Naive thymus-derived CD4-positive, alpha-beta T cell (primary cell): ENCODE measurements around the gene PTPRO. TPM values are rescaled to one million over a fixed set of nuclear protein-coding genes. Genes with fewer than 3 reads are reported as not detected.

Experiments used
- ATAC-seq: fragments of 150-1000 bp; cut with Tn5 transposase; 2 replicates; pipeline ENCODE4 v1.10.0; 2021; ENCODE audit warnings: mild to moderate bottlenecking, moderate library complexity
- CTCF ChIA-PET: fragments of 350-600 bp; sonication (Branson Sonifier 250); formaldehyde crosslinking; loops from one replicate; lab custom pipeline; 2021; ENCODE audit warnings: antibody characterized with exemption; lab: Charles Lee
- POLR2A ChIA-PET: fragments of 350-600 bp; sonication (Branson Sonifier 250); formaldehyde crosslinking; loops from one replicate; lab custom pipeline; 2021; ENCODE audit warnings: antibody characterized with exemption, inconsistent platforms; lab: Charles Lee
- DNase-seq, 9 donors: peaks; one replicate each; pipeline versions ENCODE4 v3.0.0 to v3.0.0-alpha.2; 2020 to 2022; ENCODE audit warnings: mixed read lengths in 1 of 9
- H3K27ac ChIP-seq: one replicate; pipeline ENCODE4 v1.7.0; 2013; ENCODE audit warnings: mild to moderate bottlenecking, low read depth, low read length, moderate library complexity
- H3K27me3 ChIP-seq, 2 donors: one replicate each; pipeline ENCODE4 v1.7.0; 2013; ENCODE audit warnings: low read length in 2 of 2, mild to moderate bottlenecking in 2 of 2, moderate library complexity in 2 of 2; ENCODE audit not compliant: control insufficient read depth in 2 of 2, insufficient read depth in 2 of 2
- H3K36me3 ChIP-seq, 3 experiments: 1 replicate in 2 of 3; 2 replicates in 1 of 3; pipeline ENCODE4 v1.7.0; 2013; ENCODE audit warnings: low read length in 3 of 3, mild to moderate bottlenecking in 3 of 3, moderate library complexity in 1 of 3; ENCODE audit not compliant: insufficient read depth in 3 of 3, control insufficient read depth in 2 of 3
- H3K4me1 ChIP-seq, 2 donors: one replicate each; pipeline ENCODE4 v1.7.0; 2013; ENCODE audit warnings: low read length in 2 of 2, mild to moderate bottlenecking in 2 of 2, moderate library complexity in 1 of 2; ENCODE audit not compliant: control insufficient read depth in 2 of 2, insufficient read depth in 2 of 2
- H3K4me3 ChIP-seq: 2 replicates; pipeline ENCODE4 v1.7.0; 2013; ENCODE audit warnings: mild to moderate bottlenecking, low read length
- H3K9me3 ChIP-seq, 3 experiments: 1 replicate in 2 of 3; 2 replicates in 1 of 3; pipeline ENCODE4 v1.7.0; 2013; ENCODE audit warnings: low read length in 3 of 3; ENCODE audit not compliant: control insufficient read depth in 2 of 3
- H3K27ac Mint-ChIP-seq, 9 donors: one replicate each; pipeline ENCODE4 v1.8.0; 2020 to 2022; ENCODE audit warnings: mixed read lengths in 9 of 9, mild to moderate bottlenecking in 8 of 9, moderate library complexity in 5 of 9, inconsistent platforms in 2 of 9
- H3K27me3 Mint-ChIP-seq, 5 donors: one replicate each; pipeline ENCODE4 v1.8.0; 2021 to 2022; ENCODE audit warnings: mixed read lengths in 5 of 5, mild to moderate bottlenecking in 1 of 5
- H3K36me3 Mint-ChIP-seq, 5 donors: one replicate each; pipeline ENCODE4 v1.8.0; 2020 to 2022; ENCODE audit warnings: mixed read lengths in 5 of 5, mild to moderate bottlenecking in 3 of 5, inconsistent platforms in 1 of 5
- H3K4me1 Mint-ChIP-seq, 7 donors: one replicate each; pipeline ENCODE4 v1.8.0; 2020 to 2022; ENCODE audit warnings: mixed read lengths in 7 of 7, mild to moderate bottlenecking in 3 of 7, inconsistent platforms in 1 of 7
- H3K4me3 Mint-ChIP-seq, 10 donors: one replicate each; pipeline ENCODE4 v1.8.0; 2020 to 2022; ENCODE audit warnings: mild to moderate bottlenecking in 10 of 10, mixed read lengths in 10 of 10, moderate library complexity in 6 of 10, inconsistent platforms in 2 of 10
- H3K9me3 Mint-ChIP-seq, 11 donors: one replicate each; pipeline ENCODE4 v1.8.0; 2020 to 2022; ENCODE audit warnings: mixed read lengths in 11 of 11, mild to moderate bottlenecking in 4 of 11, inconsistent platforms in 1 of 11, moderate library complexity in 1 of 11
- intact Hi-C, 2 donors: fragments of 100-400 bp; cut with micrococcal nuclease; formaldehyde crosslinking; loops; one replicate each; pipeline ENCODE4 v1.15.1; 2023
- polyA plus RNA-seq, 2 donors: library from polyadenylated mRNA; unstranded; fragments of 300-500 nt; fragmentation: Illumina TruSeq; gene quantifications; one replicate each; pipeline ENCODE4 v1.2.3, GENCODE V29; 2021
- total RNA-seq, 6 experiments: library from RNA in 5 of 6; stranded (reverse) in 5 of 6; gene quantifications; 1 replicate in 5 of 6; 2 replicates in 1 of 6; pipeline ENCODE4 v1.2.3 and lab custom pipeline; 2021 to 2026

The PTPRO gene
- total and polyA plus RNA-seq, 7 experiments from 2014 or later, result 1.8 to 14.2 (median 6.7) TPM

- Mint-ChIP-seq H3K27me3 (peaks cover 0 to 4% (median 0%) of the 10 kb centered on the region in 5 donors), H3K4me3 (no peak overlapping the region), H3K9me3 (no peaks in the 10 kb centered on the region), H3K36me3 (peaks cover 0 to 22% (median 13%) of the 10 kb centered on the region in 5 donors), H3K4me1 (peaks cover 0 to 12% (median 8%) of the 10 kb centered on the region in 7 donors), H3K27ac (no peak overlapping the region)
- ChIA-PET POLR2A (no interaction called here), CTCF (interaction anchor here (0.6 to 3.4 kb wide), 7 partner anchors 126 to 923 kb away, joined by 3 to 31 read pairs (median 3); no protein-coding TSS in a partner anchor)
- Histone ChIP-seq H3K9me3 (no peaks in the 10 kb centered on the region), H3K27ac (no peak overlapping the region), H3K4me1 (peaks cover 0 to 5% of the 10 kb centered on the region in 2 donors), H3K4me3 (no peak overlapping the region), H3K36me3 (no peaks in the 10 kb centered on the region), H3K27me3 (no peaks in the 10 kb centered on the region)
- DNase-seq (no peak), ATAC-seq (no peak)
- intact Hi-C loops, result loop anchor here in 1 of 2 donors (5.0 kb wide), 1 partner anchor 110 kb away; no protein-coding TSS in a partner anchor
These were observed 269.5 kb downstream of the PTPRO start for GRCh38 chr12:15591811-15592210.

- Histone ChIP-seq H3K27ac (no peak overlapping the region), H3K27me3 (no peaks in the 10 kb centered on the region), H3K4me3 (no peak overlapping the region), H3K36me3 (no peaks in the 10 kb centered on the region), H3K4me1 (peaks cover 0 to 5% of the 10 kb centered on the region in 2 donors), H3K9me3 (no peaks in the 10 kb centered on the region)
- ATAC-seq (no peak), DNase-seq (no peak)
- H3K4me1 Mint-ChIP-seq, result peaks cover 0 to 12% (median 8%) of the 10 kb centered on the region in 7 donors
- no peaks in the 10 kb centered on the region for H3K9me3 Mint-ChIP-seq
- no peak overlapping the region for H3K4me3 Mint-ChIP-seq
- ChIA-PET POLR2A (interaction anchor here (0.7 kb wide), 1 partner anchor 1183 kb away, joined by 3 read pairs; no protein-coding TSS in a partner anchor), CTCF (interaction anchor here (1.3 to 3.4 kb wide), 2 partner anchors 263 to 281 kb away, joined by 3 to 31 read pairs; no protein-coding TSS in a partner anchor)
- peak overlapping the region in 1 of 9 donors; percentile 9 for H3K27ac Mint-ChIP-seq
- peaks cover 0 to 4% (median 0%) of the 10 kb centered on the region in 5 donors for H3K27me3 Mint-ChIP-seq
- intact Hi-C loops, result loop anchor here in 1 of 2 donors (5.0 kb wide), 1 partner anchor 109 kb away; no protein-coding TSS in a partner anchor
- H3K36me3 Mint-ChIP-seq, result peaks cover 0 to 22% (median 11%) of the 10 kb centered on the region in 5 donors
These were observed 270.6 kb downstream of the PTPRO start for GRCh38 chr12:15592934-15593333.

GRCh38 chr12:15596174-15596573 is 273.9 kb downstream of the PTPRO start:
- ATAC-seq (no peak), DNase-seq (no peak)
- H3K27ac Mint-ChIP-seq, result peak overlapping the region in 1 of 9 donors; percentile 43
- ChIA-PET CTCF (no interaction called here), POLR2A (no interaction called here)
- H3K9me3 Mint-ChIP-seq, result no peaks in the 10 kb centered on the region
- no peaks in the 10 kb centered on the region for H3K4me1 Mint-ChIP-seq
- H3K27me3 ChIP-seq, result no peaks in the 10 kb centered on the region
- no peak overlapping the region for H3K27ac ChIP-seq
- intact Hi-C loops, result no loop called here
- peaks cover 0 to 16% (median 5%) of the 10 kb centered on the region in 5 donors for H3K36me3 Mint-ChIP-seq
- H3K4me3 Mint-ChIP-seq, result no peak overlapping the region
- no peaks in the 10 kb centered on the region for H3K9me3 ChIP-seq
- no peaks in the 10 kb centered on the region for H3K27me3 Mint-ChIP-seq
- H3K4me3 ChIP-seq, result no peak overlapping the region
- H3K4me1 ChIP-seq, result no peaks in the 10 kb centered on the region
- no peaks in the 10 kb centered on the region for H3K36me3 ChIP-seq

- intact Hi-C loops, result no loop called here
- Mint-ChIP-seq H3K4me3 (no peak overlapping the region), H3K4me1 (no peaks in the 10 kb centered on the region), H3K27me3 (peaks cover 0 to 5% (median 0%) of the 10 kb centered on the region in 5 donors), H3K27ac (no peak overlapping the region), H3K9me3 (peaks cover 0 to 2% (median 0%) of the 10 kb centered on the region in 11 donors), H3K36me3 (peaks cover 0 to 13% (median 5%) of the 10 kb centered on the region in 5 donors)
- H3K27me3 ChIP-seq, result no peaks in the 10 kb centered on the region
- H3K9me3 ChIP-seq, result no peaks in the 10 kb centered on the region
- POLR2A ChIA-PET, result interaction anchor here (0.7 kb wide), 1 partner anchor 250 kb away, joined by 3 read pairs; no protein-coding TSS in a partner anchor
- no peak overlapping the region for H3K4me3 ChIP-seq
- no peak overlapping the region for H3K27ac ChIP-seq
- no peak for DNase-seq
- no peak for ATAC-seq
- H3K4me1 ChIP-seq, result no peaks in the 10 kb centered on the region
- no peaks in the 10 kb centered on the region for H3K36me3 ChIP-seq
- CTCF ChIA-PET, result no interaction called here
These were observed 275.0 kb downstream of the PTPRO start for GRCh38 chr12:15597125-15597830.

- no peaks in the 10 kb centered on the region for H3K9me3 ChIP-seq
- no peaks in the 10 kb centered on the region for H3K4me1 ChIP-seq
- Mint-ChIP-seq H3K4me3 (no peak overlapping the region), H3K27me3 (peaks cover 0 to 9% (median 0%) of the 10 kb centered on the region in 5 donors), H3K36me3 (peaks cover 0 to 12% (median 5%) of the 10 kb centered on the region in 5 donors), H3K4me1 (no peaks in the 10 kb centered on the region), H3K27ac (no peak overlapping the region), H3K9me3 (peaks cover 0 to 2% (median 0%) of the 10 kb centered on the region in 11 donors)
- ChIA-PET POLR2A (interaction anchor here (0.6 kb wide), 1 partner anchor 60 kb away, joined by 3 read pairs; no protein-coding TSS in a partner anchor), CTCF (interaction anchor here (0.6 to 1.1 kb wide), 2 partner anchors 299 to 549 kb away, joined by 4 read pairs; no protein-coding TSS in a partner anchor)
- no peaks in the 10 kb centered on the region for H3K27me3 ChIP-seq
- ATAC-seq (no peak), DNase-seq (no peak)
- intact Hi-C loops, result no loop called here
- H3K27ac ChIP-seq, result no peak overlapping the region
- no peak overlapping the region for H3K4me3 ChIP-seq
- H3K36me3 ChIP-seq, result no peaks in the 10 kb centered on the region
These were observed 277.1 kb downstream of the PTPRO start for GRCh38 chr12:15599266-15600037.

GRCh38 chr12:15600223-15600935 is 278.1 kb downstream of the PTPRO start:
- no peaks in the 10 kb centered on the region for H3K36me3 ChIP-seq
- Mint-ChIP-seq H3K9me3 (peaks cover 0 to 2% (median 0%) of the 10 kb centered on the region in 11 donors), H3K4me1 (no peaks in the 10 kb centered on the region), H3K27ac (no peak overlapping the region), H3K36me3 (peaks cover 0 to 9% (median 4%) of the 10 kb centered on the region in 5 donors), H3K4me3 (no peak overlapping the region), H3K27me3 (peaks cover 0 to 9% (median 0%) of the 10 kb centered on the region in 5 donors)
- no peaks in the 10 kb centered on the region for H3K4me1 ChIP-seq
- H3K9me3 ChIP-seq, result no peaks in the 10 kb centered on the region
- H3K4me3 ChIP-seq, result no peak overlapping the region
- ATAC-seq, result no peak
- intact Hi-C loops, result no loop called here
- no peak overlapping the region for H3K27ac ChIP-seq
- H3K27me3 ChIP-seq, result no peaks in the 10 kb centered on the region
- ChIA-PET POLR2A (no interaction called here), CTCF (no interaction called here)
- DNase-seq, result no peak
